A673 (cell line): ENCODE data around the gene SLC7A9. TPM values are rescaled to one million over a fixed set of nuclear protein-coding genes. Genes with fewer than 3 reads are reported as not detected.

Experiments
- BruUV-seq: library from RNA; stranded (reverse); fragments of 400-500 nt; replicated peaks from 2 replicates; lab custom pipeline; 2021; lab: Mats Ljungman, UMichigan
- CTCF ChIA-PET: fragments of 300-600 bp; sonication (Branson Sonifier 250); formaldehyde crosslinking; loops from one replicate; lab custom pipeline; 2022; ENCODE audit warnings: antibody characterized with exemption; lab: Charles Lee
- POLR2A ChIA-PET: fragments of 300-600 bp; sonication (Branson Sonifier 250); formaldehyde crosslinking; loops from one replicate; lab custom pipeline; 2022; ENCODE audit warnings: antibody characterized with exemption; ENCODE audit not compliant: low non-redundant PET; lab: Charles Lee
- DNase-seq: peaks from one replicate; pipeline ENCODE4 v3.0.0-alpha.2; 2015; ENCODE audit warnings: low spot score
- H3K27ac ChIP-seq: fragments of 200-600 bp; sonication (generic); 2 replicates; pipeline ENCODE4 v1.5.1; 2016; ENCODE audit warnings: mixed run types, low read depth, mild to moderate bottlenecking, mixed read lengths, antibody characterized with exemption, low read length; ENCODE audit not compliant: poor library complexity, severe bottlenecking
- H3K27me3 ChIP-seq: fragments of 200-600 bp; sonication (generic); replicated peaks from 2 replicates; pipeline ENCODE4 v1.6.1; 2017; ENCODE audit warnings: mixed run types, low read depth, mild to moderate bottlenecking, mixed read lengths, antibody characterized with exemption, low read length; ENCODE audit not compliant: insufficient read depth, poor library complexity
- H3K36me3 ChIP-seq: fragments of 200-600 bp; sonication (generic); 2 replicates; pipeline ENCODE4 v1.6.1; 2016; ENCODE audit warnings: mixed run types, mild to moderate bottlenecking, mixed read lengths, antibody characterized with exemption, low read length; ENCODE audit not compliant: insufficient read depth, poor library complexity, severe bottlenecking
- H3K4me1 ChIP-seq: fragments of 200-600 bp; sonication (generic); 2 replicates; pipeline ENCODE4 v1.6.1; 2017; ENCODE audit warnings: mixed run types, mild to moderate bottlenecking, mixed read lengths, antibody characterized with exemption, low read length; ENCODE audit not compliant: insufficient read depth, poor library complexity, severe bottlenecking
- H3K4me3 ChIP-seq: fragments of 200-600 bp; sonication (generic); 2 replicates; pipeline ENCODE4 v1.5.1; 2016; ENCODE audit warnings: low read depth, mixed run types, mild to moderate bottlenecking, mixed read lengths, low read length; ENCODE audit not compliant: poor library complexity, severe bottlenecking
- H3K9me3 ChIP-seq: fragments of 200-600 bp; sonication (generic); 2 replicates; pipeline ENCODE4 v1.6.1; 2016; ENCODE audit warnings: mixed run types, low read depth, mild to moderate bottlenecking, mixed read lengths, antibody characterized with exemption, low read length; ENCODE audit not compliant: poor library complexity, severe bottlenecking
- CTCF ChIP-seq: fragments of 300-800, 200-600 bp; sonication (generic); conservative IDR thresholded peaks from 2 replicates; pipeline ENCODE4 v1.5.1; 2017; ENCODE audit warnings: low read depth, mild to moderate bottlenecking, antibody characterized with exemption, low read length, moderate library complexity, mixed read lengths
- EZH2 ChIP-seq: fragments of 200-600 bp; sonication (generic); IDR thresholded peaks from 2 replicates; pipeline ENCODE4 v1.6.1; 2017; ENCODE audit warnings: borderline replicate concordance, low read depth, mild to moderate bottlenecking, mixed read lengths, antibody characterized with exemption, low read length; ENCODE audit not compliant: poor library complexity, severe bottlenecking
- intact Hi-C: fragments of 100-400 bp; cut with micrococcal nuclease; formaldehyde crosslinking; loops from one replicate; pipeline ENCODE4 v1.10.0; 2022; ENCODE audit not compliant: unreplicated experiment
- total RNA-seq: library from RNA; stranded (reverse); gene quantifications from 2 replicates; pipeline ENCODE4 v1.2.3, GENCODE V29; 2021

The SLC7A9 gene
- total RNA-seq, 1 experiment from 2014 or later: 0.34 TPM

- Histone ChIP-seq H3K4me1 (no peaks in the 10 kb centered on the region), H3K9me3 (no peaks in the 10 kb centered on the region), H3K36me3 (no peaks in the 10 kb centered on the region), H3K27me3 (no peaks in the 10 kb centered on the region), H3K27ac (no peak overlapping the region), H3K4me3 (no peak overlapping the region)
- DNase-seq: no peak
- intact Hi-C loops: no loop called here
- BruUV-seq: no TSS peak
- TF ChIP-seq CTCF: no peak
- TF ChIP-seq EZH2: no peak
- ChIA-PET CTCF (no interaction called here), POLR2A (no interaction called here)
Observed at GRCh38 chr19:32873247-32873959, 3.8 kb upstream of the SLC7A9 start.

DNA sequence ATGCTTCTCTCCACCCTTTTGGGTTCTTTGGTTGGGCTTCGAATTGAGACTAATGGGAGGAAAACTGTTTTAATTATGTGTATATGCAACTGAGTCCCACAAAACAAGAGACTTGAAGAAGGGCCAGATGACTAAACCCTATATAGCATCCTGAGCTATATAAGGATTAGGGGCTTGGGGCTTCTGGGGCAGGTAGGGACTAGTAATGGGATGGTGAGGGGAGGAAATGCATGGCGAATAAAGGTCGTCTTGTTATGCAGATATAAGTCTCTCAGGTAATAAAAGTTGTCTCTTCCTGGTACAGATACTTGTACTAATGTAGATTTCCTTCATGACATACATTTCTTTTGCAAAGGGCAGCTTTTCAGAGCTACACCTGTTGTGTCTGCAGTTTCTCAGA is 2.8 kb upstream of the SLC7A9 start:
- no TSS peak for BruUV-seq
- POLR2A ChIA-PET: no interaction called here

GRCh38 chr19:32870981-32871451 is 1.4 kb upstream of the SLC7A9 start:
- no peak overlapping the region for H3K4me3 ChIP-seq
- no peak overlapping the region for H3K27ac ChIP-seq
- no TSS peak for BruUV-seq
- H3K36me3 ChIP-seq: no peaks in the 10 kb centered on the region
- ChIA-PET CTCF (no interaction called here), POLR2A (no interaction called here)
- no peaks in the 10 kb centered on the region for H3K9me3 ChIP-seq
- DNase-seq: no peak
- intact Hi-C loops: no loop called here
- H3K4me1 ChIP-seq: no peaks in the 10 kb centered on the region
- H3K27me3 ChIP-seq: no peaks in the 10 kb centered on the region
- TF ChIP-seq EZH2: no peak
- no peak for TF ChIP-seq CTCF

More for the DNA sequence above, 2.8 kb upstream of the SLC7A9 start:
- no peak for TF ChIP-seq CTCF
- no peak for TF ChIP-seq EZH2
- Histone ChIP-seq H3K4me1 (no peaks in the 10 kb centered on the region), H3K4me3 (no peak overlapping the region), H3K27ac (no peak overlapping the region), H3K27me3 (no peaks in the 10 kb centered on the region), H3K9me3 (no peaks in the 10 kb centered on the region), H3K36me3 (no peaks in the 10 kb centered on the region)
- DNase-seq: no peak
- CTCF ChIA-PET: no interaction called here
- intact Hi-C loops: no loop called here
